Middle frontal gyrus (tissue), 1 donor: ENCODE data around the gene MCF2L2.

Experiments
- DNase-seq: peaks from one replicate; pipeline ENCODE4 v3.0.0-alpha.2; 2015; ENCODE audit warnings: low spot score; ENCODE audit errors: extremely low spot score

The MCF2L2 gene

DNA sequence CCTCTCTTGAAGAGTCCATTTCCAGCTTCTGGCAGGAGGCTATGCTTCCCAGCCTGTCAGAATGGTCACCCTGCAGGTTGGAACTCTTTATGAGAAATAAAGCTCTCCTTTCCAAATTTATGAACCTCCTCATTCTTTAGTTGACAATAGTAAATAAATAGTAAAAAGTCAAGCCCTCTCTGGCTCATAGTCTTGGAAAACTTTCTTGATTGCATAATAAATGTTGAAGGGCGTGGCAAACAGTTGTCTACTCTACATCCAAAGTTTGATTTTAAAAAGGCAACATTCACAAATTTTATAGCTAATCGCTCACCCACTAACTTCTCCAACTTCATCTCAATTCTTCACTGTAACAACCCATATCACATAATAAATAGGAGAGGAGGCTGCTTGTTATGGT lies 58.8 kb downstream of the MCF2L2 start:
- DNase-seq = no peak

- DNase-seq = no peak
Measured at GRCh38 chr3:183369117-183369516, 59.3 kb downstream of the MCF2L2 start.

GRCh38 chr3:183360971-183361624 lies 67.3 kb downstream of the MCF2L2 start:
- no peak for DNase-seq

GRCh38 chr3:183359036-183359435 lies 69.4 kb downstream of the MCF2L2 start:
- no peak for DNase-seq

DNA sequence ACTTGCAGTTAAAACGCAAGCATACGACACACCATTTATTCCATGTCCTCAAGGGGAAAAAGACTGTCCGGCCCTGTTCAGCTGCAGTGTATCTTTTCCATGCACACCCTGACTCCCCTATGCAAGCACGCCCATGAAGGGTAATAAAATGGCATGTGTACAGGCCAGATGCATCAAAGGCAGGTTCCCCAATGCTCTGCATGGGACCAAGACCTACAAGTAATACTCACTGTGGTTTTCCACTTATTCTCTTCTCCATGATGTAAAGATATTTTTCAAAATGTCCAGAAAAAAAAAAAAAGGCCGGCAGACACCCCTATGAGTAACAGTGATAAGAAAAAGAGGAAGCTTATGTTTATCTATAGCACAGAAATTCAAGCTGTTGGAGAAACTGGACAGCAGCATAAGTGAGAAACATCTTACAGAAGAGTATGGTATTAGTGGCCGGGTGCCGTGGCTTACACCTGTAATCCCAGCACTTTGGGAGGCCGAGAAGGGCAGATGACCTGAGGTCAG lies 70.8 kb downstream of the MCF2L2 start:
- no peak for DNase-seq

- no peak for DNase-seq
Measured at GRCh38 chr3:183356920-183357319, 71.5 kb downstream of the MCF2L2 start.

- no peak for DNase-seq
Measured at GRCh38 chr3:183354874-183355273, 73.5 kb downstream of the MCF2L2 start.

GRCh38 chr3:183354325-183354831 lies 74.0 kb downstream of the MCF2L2 start:
- no peak for DNase-seq

- DNase-seq = no peak
Measured at GRCh38 chr3:183353421-183353820, 75.0 kb downstream of the MCF2L2 start.

DNA sequence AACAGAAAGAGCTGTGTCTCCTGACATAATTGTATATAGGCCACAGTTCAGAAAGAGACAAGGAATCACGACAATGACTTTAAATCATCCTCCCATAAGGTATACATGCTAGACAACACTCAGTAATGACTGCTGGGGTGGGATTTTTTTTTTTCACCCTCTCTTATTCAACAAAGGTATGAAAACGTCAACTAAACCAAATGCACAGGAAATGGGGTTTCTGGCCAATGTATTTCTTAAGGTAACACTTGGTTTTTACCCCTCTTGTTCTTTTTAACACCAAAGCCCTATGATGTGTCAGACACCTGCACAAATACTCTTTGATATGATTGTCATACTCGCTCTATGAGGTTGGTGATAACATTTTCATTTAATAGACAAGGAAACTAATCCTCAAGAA lies 78.3 kb downstream of the MCF2L2 start:
- DNase-seq = no peak

DNA sequence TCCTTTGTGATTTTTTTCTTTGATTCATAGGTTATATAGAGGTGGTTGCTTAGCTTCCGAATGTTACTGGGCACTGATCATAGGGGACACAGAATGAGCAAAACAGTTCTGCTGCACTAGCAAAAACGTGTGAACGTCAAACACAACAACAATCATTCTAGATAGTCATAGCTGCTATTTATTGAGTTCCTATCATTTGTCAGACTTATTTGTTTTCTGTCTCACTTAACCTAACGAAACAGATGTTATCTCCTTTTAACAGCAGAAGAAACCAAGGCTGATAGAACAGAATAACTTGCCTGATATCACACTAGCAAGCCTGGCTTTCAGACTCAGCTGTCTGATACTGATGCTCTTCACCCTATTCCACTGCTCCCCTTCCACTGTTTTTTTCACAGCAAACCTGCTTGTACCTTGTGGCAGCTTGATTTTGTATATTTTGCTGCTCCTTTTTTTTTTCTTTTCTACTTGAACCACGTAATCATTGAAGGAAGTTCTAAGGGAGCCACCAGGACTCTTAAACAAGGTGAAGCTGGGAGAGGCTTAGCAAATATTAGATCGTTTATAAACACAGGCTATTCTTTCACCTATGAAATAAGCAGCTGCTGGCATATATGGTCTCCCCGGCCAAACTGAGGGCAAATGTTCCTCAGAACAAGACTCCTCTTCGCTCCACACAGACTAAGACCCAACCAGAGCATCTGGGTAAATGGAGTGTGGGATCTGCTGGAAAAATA lies 78.8 kb downstream of the MCF2L2 start:
- DNase-seq = no peak

GRCh38 chr3:183342824-183343223 lies 85.6 kb downstream of the MCF2L2 start:
- DNase-seq = no peak

- DNase-seq = no peak
Measured at GRCh38 chr3:183341545-183342288, 86.7 kb downstream of the MCF2L2 start.

- no peak for DNase-seq
Measured at GRCh38 chr3:183340222-183340621, 88.2 kb downstream of the MCF2L2 start.

DNA sequence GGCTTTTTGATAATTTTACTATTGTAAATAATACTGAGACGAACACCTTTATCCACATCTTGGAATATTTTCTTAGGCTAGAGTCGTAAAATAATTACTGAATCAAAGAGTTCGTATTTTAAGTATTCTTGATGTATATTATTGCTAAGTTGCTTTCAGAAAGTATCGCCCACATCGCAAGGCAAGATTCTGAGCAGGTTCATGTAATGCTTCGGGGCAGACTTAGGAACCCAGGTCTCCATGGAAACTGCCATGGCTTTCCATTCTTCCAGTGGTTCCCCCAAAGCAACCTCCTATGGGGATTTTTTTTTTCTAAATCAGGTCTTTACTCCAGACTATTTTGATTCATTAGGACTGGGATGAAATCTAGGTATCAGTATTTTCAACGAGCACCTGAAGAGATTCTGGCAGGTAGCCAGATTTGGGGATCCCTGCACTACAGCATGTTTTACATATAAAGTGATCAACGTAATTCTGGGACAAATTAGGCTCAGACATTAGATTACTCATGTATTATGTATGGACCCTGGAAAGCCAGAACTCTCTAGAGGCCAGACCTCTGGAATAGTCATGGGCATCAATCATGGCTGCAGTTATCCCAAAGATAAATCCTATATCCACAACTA lies 88.8 kb downstream of the MCF2L2 start:
- no peak for DNase-seq

DNA sequence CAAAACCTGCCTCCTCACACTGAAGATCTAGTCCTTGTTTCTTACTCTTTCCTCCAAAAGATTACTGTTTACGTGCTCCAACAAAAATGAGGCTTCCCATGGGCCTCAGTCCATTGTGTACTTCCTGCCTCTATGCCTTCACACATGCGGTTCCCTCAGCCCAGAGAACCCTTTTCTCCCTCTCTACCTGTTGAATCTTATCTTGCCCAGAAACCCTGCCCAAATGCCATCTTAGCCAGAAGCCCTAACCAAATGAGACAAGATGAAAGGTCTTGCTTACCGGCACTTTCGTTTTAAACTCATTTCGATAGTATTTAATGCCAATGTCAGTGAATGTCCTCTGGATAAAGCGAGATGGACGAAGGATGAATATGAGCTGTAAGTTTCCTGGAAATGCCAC lies 89.9 kb downstream of the MCF2L2 start:
- no peak for DNase-seq

GRCh38 chr3:183332487-183332886 lies 95.9 kb downstream of the MCF2L2 start:
- DNase-seq = no peak

GRCh38 chr3:183331498-183331897 lies 96.9 kb downstream of the MCF2L2 start:
- DNase-seq = no peak

GRCh38 chr3:183330881-183331280 lies 97.5 kb downstream of the MCF2L2 start:
- no peak for DNase-seq

GRCh38 chr3:183329543-183329942 lies 98.9 kb downstream of the MCF2L2 start:
- no peak for DNase-seq

- DNase-seq = no peak
Measured at GRCh38 chr3:183328823-183329222, 99.6 kb downstream of the MCF2L2 start.
